Stomach smooth muscle (tissue), 2 donors: ENCODE results near the gene DCTPP1.

ENCODE experiments used
- H3K27ac ChIP-seq: one replicate; pipeline ENCODE4 v1.7.0; 2013; ENCODE audit warnings: mild to moderate bottlenecking, low read length, inconsistent platforms
- H3K27me3 ChIP-seq, 2 donors: one replicate each; pipeline ENCODE4 v1.7.0; 2013; ENCODE audit warnings: low read length in 2 of 2; ENCODE audit not compliant: insufficient read depth in 2 of 2, control insufficient read depth in 1 of 2
- H3K36me3 ChIP-seq, 2 donors: one replicate each; pipeline ENCODE4 v1.7.0; 2013; ENCODE audit warnings: low read length in 2 of 2; ENCODE audit not compliant: control insufficient read depth in 2 of 2, insufficient read depth in 2 of 2
- H3K4me1 ChIP-seq: one replicate; pipeline ENCODE4 v1.7.0; 2013; ENCODE audit warnings: low read length; ENCODE audit not compliant: control insufficient read depth, insufficient read depth
- H3K4me3 ChIP-seq, 2 donors: one replicate each; pipeline ENCODE4 v1.7.0; 2013; ENCODE audit warnings: low read length in 2 of 2
- H3K9ac ChIP-seq, 2 donors: one replicate each; pipeline ENCODE4 v1.7.0; 2013; ENCODE audit warnings: low read length in 2 of 2, mild to moderate bottlenecking in 1 of 2
- H3K9me3 ChIP-seq, 2 donors: one replicate each; pipeline ENCODE4 v1.7.0; 2013; ENCODE audit warnings: low read length in 2 of 2; ENCODE audit not compliant: control insufficient read depth in 2 of 2
- donor health status: healthy.
- donor health status: Pancreatic carcinoma.

Gene DCTPP1

DNA sequence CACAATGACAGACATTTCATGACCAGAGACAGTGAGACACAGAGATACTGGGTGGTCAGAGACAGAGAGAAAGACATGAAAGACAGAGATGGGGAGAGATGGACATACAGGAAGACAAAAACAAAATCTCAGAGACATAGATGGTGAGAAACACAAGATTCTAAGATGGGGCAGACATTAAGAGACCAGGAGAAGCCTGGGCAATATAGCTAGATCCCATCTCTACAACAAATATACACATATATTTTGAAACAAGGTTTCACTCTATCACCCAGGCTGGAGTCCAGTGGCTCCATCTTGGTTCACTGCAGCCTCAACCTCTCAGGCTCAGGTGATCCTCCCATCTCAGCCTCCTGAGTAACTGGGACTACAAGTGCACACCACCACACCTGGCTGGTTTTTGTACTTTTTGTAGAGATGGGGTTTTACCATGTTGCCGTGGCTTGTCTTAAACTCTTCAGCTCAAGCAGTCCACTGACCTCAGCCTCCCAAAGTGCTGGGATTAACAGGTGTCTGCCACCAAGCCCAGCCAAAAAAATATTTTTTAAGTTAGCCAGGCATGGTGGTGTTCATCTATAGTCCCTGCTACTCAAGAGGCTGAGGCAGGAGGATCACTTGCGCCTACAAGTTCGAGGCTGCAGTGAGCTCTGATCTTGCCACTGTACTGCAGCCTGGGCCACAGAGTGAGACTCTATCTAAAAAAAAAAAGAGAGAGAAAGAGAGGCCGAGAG is 49.6 kb downstream of the DCTPP1 start:
- Histone ChIP-seq H3K36me3 (peaks cover 0 to 3% of the 10 kb centered on the region in 2 donors), H3K9me3 (no peaks in the 10 kb centered on the region), H3K4me1 (peaks cover 19% of the 10 kb centered on the region), H3K9ac (no peak overlapping the region), H3K4me3 (no peak overlapping the region), H3K27ac (no peak overlapping the region), H3K27me3 (no peaks in the 10 kb centered on the region)

GRCh38 chr16:30379158-30379783 is 50.6 kb downstream of the DCTPP1 start:
- peak overlapping the region; percentile 64 to 81 for H3K9ac ChIP-seq
- H3K9me3 ChIP-seq, result no peaks in the 10 kb centered on the region
- H3K27me3 ChIP-seq, result no peaks in the 10 kb centered on the region
- peak overlapping the region; percentile 92 to 93 for H3K4me3 ChIP-seq
- H3K4me1 ChIP-seq, result peaks cover 19% of the 10 kb centered on the region
- peak overlapping the region; percentile 100 for H3K27ac ChIP-seq
- H3K36me3 ChIP-seq, result peaks cover 0 to 3% of the 10 kb centered on the region in 2 donors

- Histone ChIP-seq H3K9ac (peak overlapping the region; percentile 94 to 99), H3K4me1 (peaks cover 19% of the 10 kb centered on the region), H3K27ac (peak overlapping the region; percentile 100), H3K36me3 (peaks cover 0 to 3% of the 10 kb centered on the region in 2 donors), H3K27me3 (no peaks in the 10 kb centered on the region), H3K9me3 (no peaks in the 10 kb centered on the region), H3K4me3 (peak overlapping the region; percentile 92 to 93)
Measured at GRCh38 chr16:30378236-30379157, 51.3 kb downstream of the DCTPP1 start.

- Histone ChIP-seq H3K36me3 (peaks cover 0 to 3% of the 10 kb centered on the region in 2 donors), H3K9ac (peak overlapping the region; percentile 94 to 99), H3K27ac (peak overlapping the region; percentile 100), H3K4me1 (peaks cover 17% of the 10 kb centered on the region), H3K4me3 (peak overlapping the region; percentile 64 to 93), H3K27me3 (no peaks in the 10 kb centered on the region), H3K9me3 (no peaks in the 10 kb centered on the region)
Measured at GRCh38 chr16:30377812-30378235, 52.0 kb downstream of the DCTPP1 start.

GRCh38 chr16:30377050-30377811 is 52.6 kb downstream of the DCTPP1 start:
- Histone ChIP-seq H3K27ac (peak overlapping the region; percentile 100), H3K4me3 (peak overlapping the region; percentile 31 to 93), H3K9ac (peak overlapping the region; percentile 94 to 99), H3K36me3 (peaks cover 0 to 3% of the 10 kb centered on the region in 2 donors), H3K9me3 (no peaks in the 10 kb centered on the region), H3K27me3 (no peaks in the 10 kb centered on the region), H3K4me1 (peaks cover 17% of the 10 kb centered on the region)

DNA sequence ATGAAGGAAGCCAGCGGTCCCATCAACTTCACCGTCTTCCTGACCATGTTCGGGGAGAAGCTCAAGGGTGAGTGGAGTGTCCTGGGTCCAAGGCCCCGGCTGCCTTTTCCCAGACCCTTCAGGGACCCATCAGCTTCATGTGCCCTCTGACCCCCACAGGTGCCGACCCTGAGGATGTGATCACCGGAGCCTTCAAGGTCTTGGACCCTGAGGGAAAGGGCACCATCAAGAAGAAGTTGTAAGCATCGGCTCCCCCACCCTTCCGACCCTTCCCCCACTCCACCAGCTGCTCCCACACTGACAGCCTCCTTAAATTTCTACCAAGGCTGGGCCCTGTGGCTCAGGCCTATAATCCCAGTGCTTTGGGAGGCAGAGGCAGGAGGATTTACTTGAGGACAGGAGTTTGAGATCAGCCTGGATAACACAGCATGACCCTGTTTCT is 53.3 kb downstream of the DCTPP1 start:
- Histone ChIP-seq H3K27ac (peak overlapping the region; percentile 100), H3K4me1 (peaks cover 18% of the 10 kb centered on the region)

GRCh38 chr16:30375864-30376263 is 54.0 kb downstream of the DCTPP1 start:
- H3K9me3 ChIP-seq, result no peaks in the 10 kb centered on the region
- no peaks in the 10 kb centered on the region for H3K27me3 ChIP-seq
- H3K9ac ChIP-seq, result no peak overlapping the region
- no peak overlapping the region for H3K27ac ChIP-seq
- H3K4me1 ChIP-seq, result peaks cover 22% of the 10 kb centered on the region
- no peak overlapping the region for H3K4me3 ChIP-seq
- no peaks in the 10 kb centered on the region for H3K36me3 ChIP-seq

More for the DNA sequence above, 53.3 kb downstream of the DCTPP1 start:
- Histone ChIP-seq H3K9me3 (no peaks in the 10 kb centered on the region), H3K36me3 (peaks cover 0 to 2% of the 10 kb centered on the region in 2 donors), H3K27me3 (no peaks in the 10 kb centered on the region), H3K4me3 (no peak overlapping the region), H3K9ac (no peak overlapping the region)

- H3K27me3 ChIP-seq, result no peaks in the 10 kb centered on the region
- no peak within 1 kb of the TSS for H3K4me3 ChIP-seq
- H3K27ac ChIP-seq, result no peak within 1 kb of the TSS
- no peak within 1 kb of the TSS for H3K9ac ChIP-seq
- H3K4me1 ChIP-seq, result peaks cover 22% of the 10 kb centered on the region
- no peaks in the 10 kb centered on the region for H3K36me3 ChIP-seq
- H3K9me3 ChIP-seq, result no peaks in the 10 kb centered on the region
Measured at GRCh38 chr16:30374538-30374937, 55.3 kb downstream of the DCTPP1 start, which contains the start of gene MYL11. MYL11 (plus strand) TSS chr16:30374802; CDS start chr16:30374858, 56 bp downstream.
